Stimulated activated naive CD8-positive, alpha-beta T cell treated with anti-CD3 and anti-CD28 coated beads, Interleukin-15, amount 100 ng/mL, for 72 hours (primary cell): Measurements from ENCODE around the gene SBNO2.
"Not testable (repeated sequence)": the region's sequence is repeated elsewhere in the genome, so short reads cannot be mapped to it uniquely, and the experiment has no call there.

ENCODE experiments used
- ATAC-seq: fragments of 150-1000 bp; cut with Tn5 transposase; 2 replicates; pipeline ENCODE4 v1.10.0; 2021; ENCODE audit warnings: mild to moderate bottlenecking, moderate library complexity
- DNase-seq, 2 donors: peaks; one replicate each; pipeline ENCODE4 v3.0.0; 2021 to 2022
- H3K27ac Mint-ChIP-seq, 2 donors: one replicate each; pipeline ENCODE4 v1.8.0; 2022; ENCODE audit warnings: mild to moderate bottlenecking in 2 of 2, mixed read lengths in 2 of 2, moderate library complexity in 2 of 2
- H3K27me3 Mint-ChIP-seq: one replicate; pipeline ENCODE4 v1.8.0; 2022; ENCODE audit warnings: mixed read lengths
- H3K4me1 Mint-ChIP-seq: one replicate; pipeline ENCODE4 v1.8.0; 2022; ENCODE audit warnings: mild to moderate bottlenecking, mixed read lengths
- H3K4me3 Mint-ChIP-seq, 2 donors: one replicate each; pipeline ENCODE4 v1.8.0; 2022; ENCODE audit warnings: mild to moderate bottlenecking in 2 of 2, mixed read lengths in 2 of 2, moderate library complexity in 1 of 2
- H3K9me3 Mint-ChIP-seq, 2 donors: one replicate each; pipeline ENCODE4 v1.8.0; 2022; ENCODE audit warnings: mixed read lengths in 2 of 2

The SBNO2 gene

DNA sequence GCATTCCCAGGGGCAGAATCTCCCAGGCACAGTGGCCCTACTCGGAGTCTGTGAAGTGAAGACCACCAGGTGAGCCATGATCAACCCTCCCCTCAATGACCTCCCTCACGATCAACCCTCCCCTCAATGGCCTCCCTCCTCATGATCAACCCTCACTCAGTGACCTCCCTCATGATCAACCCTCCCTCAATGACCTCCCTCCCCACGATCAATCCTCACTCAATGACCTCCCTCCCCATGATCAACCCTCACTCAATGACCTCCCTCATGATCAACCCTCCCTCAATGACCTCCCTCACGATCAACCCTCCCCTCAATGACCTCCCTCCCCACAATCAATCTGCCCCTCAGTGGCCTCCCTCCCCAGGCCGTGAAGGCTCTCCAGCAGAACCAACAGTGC, 32.1 kb downstream of the SBNO2 start:
- H3K9me3 Mint-ChIP-seq = peaks cover 5 to 9% of the 10 kb centered on the region in 2 donors
- ATAC-seq (peak; percentile 27), DNase-seq (no peak)
- H3K4me1 Mint-ChIP-seq = peaks cover 11% of the 10 kb centered on the region
- H3K4me3 Mint-ChIP-seq = no peak overlapping the region
- no peaks in the 10 kb centered on the region for H3K27me3 Mint-ChIP-seq
- H3K27ac Mint-ChIP-seq = peak overlapping the region in 1 of 2 donors; percentile 66

DNA sequence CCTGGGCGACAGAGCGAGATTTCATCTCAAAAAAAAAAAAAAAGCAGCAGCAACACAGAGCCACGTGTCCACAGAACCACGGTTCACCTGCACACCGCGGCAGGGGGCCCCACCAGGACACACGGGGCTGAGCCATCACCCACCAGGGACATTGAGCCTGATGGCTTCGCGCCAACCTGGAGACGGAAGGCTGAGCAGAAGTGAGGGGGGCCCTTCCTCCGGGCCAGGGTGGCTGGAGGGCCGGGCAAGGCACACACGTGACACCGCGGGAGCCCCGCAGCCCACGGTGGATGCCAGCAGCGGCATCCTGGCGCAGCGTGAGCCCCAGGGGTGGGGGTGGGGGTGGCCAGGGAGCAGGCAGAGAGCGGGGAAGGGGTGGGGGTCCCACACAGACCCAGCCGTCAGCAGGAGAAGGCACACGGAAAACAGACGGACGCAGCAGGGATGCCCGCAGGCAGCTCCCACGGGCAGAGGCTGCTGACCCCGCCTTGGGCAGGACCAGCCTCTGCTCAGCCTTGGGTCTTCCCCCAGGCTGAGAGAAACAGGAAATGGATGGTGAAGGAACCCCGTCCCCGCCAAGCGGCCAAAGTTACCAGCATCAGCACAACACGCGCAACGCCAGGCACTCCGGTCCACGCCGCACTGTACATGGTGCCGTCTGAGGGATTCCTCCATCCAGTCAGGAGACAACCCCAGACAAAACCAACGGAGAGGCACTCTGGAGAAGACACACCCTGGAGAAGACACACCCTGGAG, 33.6 kb downstream of the SBNO2 start:
- no peak for DNase-seq
- H3K4me3 Mint-ChIP-seq = no peak overlapping the region

DNA sequence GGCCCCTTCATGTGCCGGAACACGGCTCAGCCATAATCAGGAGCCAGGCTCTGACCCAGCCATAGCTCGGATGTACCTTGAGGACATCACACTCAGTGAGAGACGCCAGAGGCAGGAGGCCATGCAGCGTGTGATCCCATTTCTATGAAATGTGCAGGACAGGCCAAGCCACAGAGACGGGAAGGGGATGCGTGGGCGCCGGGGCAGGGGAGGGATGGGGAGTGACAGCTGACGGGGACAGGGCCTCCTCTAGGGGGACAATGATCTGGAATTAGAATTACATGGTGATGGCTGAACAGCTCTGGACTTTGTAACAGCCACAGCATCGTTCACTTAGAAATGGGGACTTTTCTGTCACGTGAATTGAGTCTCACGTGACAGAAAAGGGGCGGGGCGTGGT, 34.9 kb downstream of the SBNO2 start:
- Mint-ChIP-seq H3K27me3 (no peaks in the 10 kb centered on the region), H3K4me3 (no peak overlapping the region), H3K27ac (peak overlapping the region in 1 of 2 donors; percentile 64), H3K9me3 (peaks cover 5 to 9% of the 10 kb centered on the region in 2 donors), H3K4me1 (peaks cover 28% of the 10 kb centered on the region)
- DNase-seq (no peak), ATAC-seq (no peak)

More for the DNA sequence above, 33.6 kb downstream of the SBNO2 start:
- Mint-ChIP-seq H3K9me3 (peaks cover 5 to 9% of the 10 kb centered on the region in 2 donors), H3K4me1 (peaks cover 26% of the 10 kb centered on the region), H3K27ac (no peak overlapping the region), H3K27me3 (no peaks in the 10 kb centered on the region)
- no peak for ATAC-seq

DNA sequence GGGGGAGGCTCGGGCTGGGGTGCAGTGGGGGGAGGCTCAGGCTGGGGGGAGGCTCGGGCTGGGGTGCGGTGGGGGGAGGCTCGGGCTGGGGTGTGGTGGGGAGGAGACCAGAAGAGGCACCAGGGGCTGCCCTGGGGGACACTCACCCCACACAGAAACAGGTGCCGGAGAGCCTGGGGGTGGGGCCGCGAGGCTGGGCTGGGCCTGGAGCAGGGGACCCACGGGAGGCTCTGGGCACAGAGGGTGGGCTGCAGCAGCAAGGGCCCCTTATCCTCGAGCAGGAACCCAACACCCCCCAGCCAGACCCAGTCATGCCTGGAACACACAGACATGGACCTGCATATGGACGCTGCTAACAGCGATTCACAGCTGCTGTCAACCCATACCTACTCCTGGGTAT, 35.9 kb downstream of the SBNO2 start:
- ATAC-seq = no peak
- Mint-ChIP-seq H3K4me3 (no peak overlapping the region), H3K9me3 (peaks cover 5 to 9% of the 10 kb centered on the region in 2 donors), H3K27ac (no peak overlapping the region), H3K4me1 (peaks cover 33% of the 10 kb centered on the region), H3K27me3 (no peaks in the 10 kb centered on the region)
- no peak for DNase-seq

DNA sequence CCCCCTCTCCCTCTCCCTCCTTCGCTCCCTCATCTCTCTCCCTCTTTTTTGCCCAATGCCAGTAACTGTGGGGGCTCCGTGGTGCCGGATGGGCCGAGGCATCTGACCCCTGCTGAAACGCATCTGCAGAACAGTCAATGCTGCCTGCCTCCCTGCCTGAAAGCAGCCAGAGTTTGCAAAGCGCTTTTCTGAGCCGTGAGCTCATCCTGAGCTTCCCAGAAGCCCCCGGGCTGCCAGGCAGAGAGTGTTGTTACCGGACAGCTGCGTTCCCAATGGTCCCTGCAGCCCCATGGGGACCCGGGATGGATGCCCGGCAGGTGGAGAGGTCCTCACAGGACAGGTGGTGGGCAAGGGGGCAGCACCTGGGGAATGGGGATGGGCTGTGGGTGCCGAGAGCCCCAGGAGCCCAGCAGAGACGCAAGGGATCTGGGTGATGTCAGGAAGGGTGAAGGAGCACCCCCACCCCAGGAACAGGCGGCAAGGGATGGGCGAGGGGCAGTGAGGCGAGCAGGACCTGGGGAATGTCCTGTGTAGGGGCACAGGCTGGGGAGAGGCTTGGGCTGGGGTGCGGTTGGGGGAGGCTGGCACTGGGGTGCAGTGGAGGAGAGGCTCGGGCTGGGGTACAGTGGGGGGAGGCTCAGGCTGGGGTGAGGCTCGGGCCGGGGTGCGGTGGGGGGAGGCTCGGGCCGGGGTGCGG, 37.3 kb downstream of the SBNO2 start:
- ATAC-seq (no peak), DNase-seq (no peak)
- H3K27ac Mint-ChIP-seq = peak overlapping the region in 1 of 2 donors; percentile 35
- H3K9me3 Mint-ChIP-seq = peaks cover under 1 to 2% of the 10 kb centered on the region in 2 donors
- no peak overlapping the region for H3K4me3 Mint-ChIP-seq
- H3K4me1 Mint-ChIP-seq = peaks cover 38% of the 10 kb centered on the region
- no peaks in the 10 kb centered on the region for H3K27me3 Mint-ChIP-seq

DNA sequence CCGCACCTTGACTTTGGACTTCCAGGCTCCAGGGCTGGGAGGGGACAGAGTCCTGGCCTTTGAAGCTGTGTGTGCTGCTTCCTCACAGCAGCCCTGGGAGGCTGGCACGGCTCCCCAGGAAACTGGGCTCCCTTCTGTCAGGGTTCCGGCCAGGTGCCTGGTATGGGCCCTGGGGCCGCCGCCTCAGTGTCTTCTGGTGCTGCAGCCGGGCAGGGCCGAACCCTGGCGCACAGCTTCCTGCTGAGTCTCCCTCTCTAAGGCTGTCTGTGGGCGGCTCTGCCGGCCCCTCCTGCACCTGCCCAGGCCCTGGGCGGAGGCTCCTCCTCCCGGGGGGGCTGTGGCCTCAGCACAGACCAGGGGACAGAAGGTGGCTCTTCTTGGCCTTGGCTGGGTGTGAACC, 37.9 kb downstream of the SBNO2 start:
- H3K27me3 Mint-ChIP-seq = no peaks in the 10 kb centered on the region

DNA sequence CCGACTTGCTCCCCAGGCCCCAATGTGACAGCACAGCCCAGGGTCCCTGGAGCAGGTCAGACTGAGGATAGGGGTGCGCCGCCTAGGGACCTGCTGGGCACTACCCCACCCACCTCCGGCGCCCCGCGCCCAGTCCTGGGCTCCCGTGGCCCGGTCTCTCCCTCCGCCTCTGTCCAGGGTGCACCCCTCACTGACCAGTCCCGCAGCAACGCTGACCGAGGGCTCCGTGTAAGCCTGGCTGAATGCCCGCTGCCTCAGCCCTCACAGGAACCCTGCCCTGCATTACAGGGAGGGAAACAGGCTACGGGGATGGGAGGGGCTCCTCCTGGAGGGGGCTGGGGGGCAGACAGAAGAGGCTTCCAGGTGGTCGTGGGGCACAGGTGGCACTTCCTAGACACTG, 38.6 kb downstream of the SBNO2 start:
- Mint-ChIP-seq H3K27ac (peak overlapping the region in 1 of 2 donors; percentile 74), H3K9me3 (no peaks in the 10 kb centered on the region), H3K27me3 (no peaks in the 10 kb centered on the region), H3K4me1 (peaks cover 50% of the 10 kb centered on the region), H3K4me3 (no peak overlapping the region)
- ATAC-seq = no peak
- no peak for DNase-seq

More for the DNA sequence above, 37.9 kb downstream of the SBNO2 start:
- H3K4me1 Mint-ChIP-seq = peaks cover 43% of the 10 kb centered on the region
- H3K9me3 Mint-ChIP-seq = no peaks in the 10 kb centered on the region
- H3K4me3 Mint-ChIP-seq = no peak overlapping the region
- no peak overlapping the region for H3K27ac Mint-ChIP-seq
- ATAC-seq (no peak), DNase-seq (no peak)

DNA sequence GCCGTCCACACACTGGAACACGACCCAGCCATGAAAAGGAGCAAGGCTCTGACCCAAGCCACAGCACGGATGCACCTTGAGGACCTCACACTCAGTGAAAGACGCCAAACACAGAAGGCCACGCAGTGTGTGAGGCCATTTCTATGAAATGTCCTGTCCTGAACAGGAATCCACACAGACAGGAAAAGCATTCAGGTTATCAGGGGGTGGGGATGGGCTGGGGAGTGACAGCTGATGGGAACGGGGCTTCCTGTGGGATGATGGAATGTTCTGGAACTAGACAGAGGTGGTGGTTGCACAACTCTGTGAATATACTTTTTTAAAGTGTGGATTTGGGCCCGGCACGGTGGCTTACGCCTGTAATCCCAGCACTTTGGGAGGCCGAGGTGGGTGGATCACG, 39.6 kb downstream of the SBNO2 start:
- H3K4me3 Mint-ChIP-seq = no peak overlapping the region
- peaks cover 60% of the 10 kb centered on the region for H3K4me1 Mint-ChIP-seq
- H3K27me3 Mint-ChIP-seq = no peaks in the 10 kb centered on the region
- no peak for ATAC-seq
- H3K27ac Mint-ChIP-seq = peak overlapping the region in 1 of 2 donors; percentile 27
- H3K9me3 Mint-ChIP-seq = no peaks in the 10 kb centered on the region
- DNase-seq = no peak

DNA sequence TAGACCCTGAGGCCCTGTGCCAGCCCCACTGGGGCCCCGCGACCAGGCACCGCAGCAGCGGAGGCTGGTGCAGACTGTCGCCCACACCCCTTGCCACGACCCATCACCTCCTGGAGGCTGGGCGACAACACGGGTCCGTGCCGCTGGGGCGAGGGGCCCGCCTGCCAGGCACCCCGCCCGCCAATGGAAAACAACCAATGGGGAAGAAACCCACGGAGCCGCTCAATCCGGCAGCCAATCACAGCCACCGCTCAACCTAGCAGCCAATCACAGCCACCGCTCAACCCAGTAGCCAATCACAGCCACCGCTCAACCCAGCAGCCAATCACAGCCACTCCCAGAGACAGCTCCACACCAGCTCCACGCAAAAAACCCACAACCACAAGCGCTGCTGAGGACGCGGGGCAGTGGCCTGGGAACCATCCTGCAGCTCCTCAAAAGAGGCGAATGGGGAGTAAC, 40.6 kb downstream of the SBNO2 start:
- Mint-ChIP-seq H3K27me3 (no peaks in the 10 kb centered on the region), H3K27ac (peak overlapping the region; percentile 74 to 97), H3K4me1 (peaks cover 64% of the 10 kb centered on the region), H3K4me3 (peak overlapping the region; percentile 71 to 90), H3K9me3 (no peaks in the 10 kb centered on the region)
- peak; percentile 72 to 87 for DNase-seq
- ATAC-seq = peak; percentile 58

DNA sequence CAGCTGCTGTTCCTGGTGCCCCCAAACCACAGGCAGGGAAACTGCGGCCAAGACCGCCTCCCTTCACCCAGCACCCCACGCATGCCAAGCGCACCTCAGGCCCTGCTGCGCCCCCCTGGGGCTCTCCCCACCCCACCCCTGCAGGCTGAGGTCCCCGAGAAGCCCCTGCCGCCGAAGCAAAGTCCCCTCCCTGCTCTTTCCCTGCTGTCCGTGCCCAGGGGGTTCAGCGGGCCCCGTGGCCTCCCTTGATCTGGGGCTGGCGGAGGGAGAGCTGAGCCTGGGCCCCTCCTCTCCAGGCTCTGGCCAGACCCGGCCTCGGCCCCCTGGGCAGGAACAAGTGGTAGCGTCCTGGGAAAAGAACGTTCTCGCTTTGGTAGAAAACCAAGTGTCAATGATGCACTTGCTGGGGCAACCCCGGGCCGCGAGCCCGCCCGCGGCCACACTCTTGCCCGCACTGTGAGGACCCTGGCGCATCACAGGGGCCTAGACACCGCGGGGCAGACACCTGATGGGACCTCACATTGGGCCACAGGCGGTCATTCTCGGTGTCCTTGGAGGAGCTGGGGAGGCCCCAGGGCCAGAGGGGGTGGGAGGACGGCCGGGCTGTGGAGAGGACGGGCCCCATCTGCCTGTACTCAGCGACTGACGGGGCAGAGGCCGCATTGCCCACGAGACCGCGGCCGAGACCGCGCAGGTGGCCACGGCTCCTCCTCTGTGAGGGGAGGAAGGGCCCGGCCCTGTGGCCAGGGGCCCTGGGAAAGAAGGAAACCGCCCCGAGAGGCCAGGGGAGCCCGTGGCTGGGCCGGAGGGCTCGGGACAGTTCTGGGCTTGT, 41.3 kb downstream of the SBNO2 start:
- DNase-seq = peak; percentile 55 to 84
- Mint-ChIP-seq H3K4me3 (peak overlapping the region; percentile 87 to 90), H3K27ac (peak overlapping the region; percentile 76 to 97), H3K27me3 (no peaks in the 10 kb centered on the region), H3K4me1 (peaks cover 64% of the 10 kb centered on the region), H3K9me3 (no peaks in the 10 kb centered on the region)
- peak; percentile 53 for ATAC-seq

DNA sequence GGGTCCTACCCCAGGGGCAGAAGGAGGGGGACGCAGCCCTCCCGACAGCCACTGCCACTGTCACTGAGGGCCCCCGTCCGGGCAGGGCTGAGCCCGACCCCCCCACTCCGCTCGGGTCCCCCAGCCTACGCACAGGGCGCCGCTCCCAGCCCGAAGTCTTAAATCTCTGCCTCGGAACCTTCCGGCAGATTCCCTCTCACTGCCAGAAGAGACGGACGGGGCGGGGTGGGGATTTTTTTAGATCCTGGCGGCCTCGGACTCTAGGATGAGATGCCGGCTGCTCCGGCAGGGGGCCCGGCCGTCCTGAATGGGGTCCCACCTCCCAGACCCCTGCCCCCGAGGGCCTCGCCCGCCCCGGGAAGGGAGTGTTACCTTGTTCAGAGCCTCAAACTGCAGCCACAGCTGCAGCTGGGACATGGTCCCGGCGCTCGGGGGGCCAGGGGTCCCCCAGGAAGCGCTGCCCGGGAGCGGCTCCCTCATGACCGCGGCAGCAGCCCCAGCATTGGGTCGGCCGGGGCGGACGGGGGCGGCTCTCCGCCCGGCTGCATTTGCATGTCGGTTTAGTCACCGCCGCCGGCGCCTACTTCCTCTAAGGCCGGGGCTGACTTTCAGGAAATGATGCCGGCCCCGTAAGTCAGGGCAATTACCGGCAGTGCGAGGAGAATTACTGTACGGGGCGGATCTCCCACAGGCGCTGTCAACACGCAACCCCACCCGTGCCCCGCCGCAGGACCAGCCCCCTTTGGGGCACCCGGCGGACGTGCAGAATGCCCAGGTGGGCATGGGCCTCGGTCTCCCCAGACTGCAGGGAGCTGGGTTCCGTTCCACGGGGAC, 42.1 kb downstream of the SBNO2 start:
- peaks cover 68% of the 10 kb centered on the region for H3K4me1 Mint-ChIP-seq
- peak overlapping the region; percentile 87 to 90 for H3K4me3 Mint-ChIP-seq

DNA sequence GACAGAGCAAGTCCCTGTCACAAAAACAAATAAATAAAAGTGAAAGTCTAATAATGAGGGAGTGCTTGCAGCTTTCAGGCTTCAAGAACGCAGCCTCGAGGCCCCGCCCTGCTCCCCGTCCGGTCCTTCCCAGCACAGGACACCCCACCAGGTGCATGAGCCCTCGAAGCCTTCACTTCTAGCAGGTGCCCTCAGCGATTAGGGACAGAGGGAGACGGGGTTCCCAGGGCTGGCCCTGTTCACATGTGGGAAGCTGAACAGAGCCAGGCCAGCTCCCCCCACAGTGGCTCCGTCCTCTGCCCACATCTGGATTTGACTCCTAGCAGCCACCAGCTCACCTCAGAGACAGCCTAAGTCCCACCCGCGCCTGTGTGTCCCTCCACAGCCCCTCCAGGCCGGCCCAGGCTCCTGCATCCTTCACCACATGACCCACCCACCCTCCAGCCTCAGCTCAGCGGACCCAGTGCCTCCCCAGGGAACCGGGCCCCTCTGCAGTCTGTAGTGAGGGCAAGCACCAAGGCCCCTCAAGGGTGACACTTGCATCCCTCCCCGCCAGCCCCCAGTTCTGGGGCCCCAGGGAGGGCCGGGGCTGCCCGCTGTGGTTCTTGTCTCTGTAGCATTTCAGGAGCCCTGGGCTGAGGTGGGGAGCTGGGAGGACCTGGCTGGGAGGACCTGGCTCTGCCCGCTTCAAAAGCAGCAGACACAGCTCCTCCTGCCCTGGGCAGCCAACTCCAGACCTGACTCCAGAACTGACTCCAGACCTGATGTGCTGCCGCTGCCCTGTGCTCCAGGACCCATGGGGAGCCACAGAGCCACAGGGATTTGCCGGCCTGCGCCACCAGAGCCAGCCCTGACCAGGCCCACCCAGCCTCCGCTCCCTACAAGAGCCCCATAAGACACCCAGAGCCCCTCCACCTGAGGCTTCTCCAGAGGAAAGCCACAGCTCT, 43.0 kb downstream of the SBNO2 start:
- peak; percentile 41 to 46 for DNase-seq
- peaks cover 64% of the 10 kb centered on the region for H3K4me1 Mint-ChIP-seq
- H3K9me3 Mint-ChIP-seq = no peaks in the 10 kb centered on the region
- H3K4me3 Mint-ChIP-seq = peak overlapping the region; percentile 87 to 90
- ATAC-seq = no peak
- H3K27ac Mint-ChIP-seq = peak overlapping the region; percentile 91 to 97
- H3K27me3 Mint-ChIP-seq = no peaks in the 10 kb centered on the region

More for the DNA sequence above, 42.1 kb downstream of the SBNO2 start:
- DNase-seq (peak; percentile 84 to 93), ATAC-seq (peak; percentile 78)
- no peaks in the 10 kb centered on the region for H3K27me3 Mint-ChIP-seq
- no peaks in the 10 kb centered on the region for H3K9me3 Mint-ChIP-seq
- peak overlapping the region; percentile 91 to 97 for H3K27ac Mint-ChIP-seq

DNA sequence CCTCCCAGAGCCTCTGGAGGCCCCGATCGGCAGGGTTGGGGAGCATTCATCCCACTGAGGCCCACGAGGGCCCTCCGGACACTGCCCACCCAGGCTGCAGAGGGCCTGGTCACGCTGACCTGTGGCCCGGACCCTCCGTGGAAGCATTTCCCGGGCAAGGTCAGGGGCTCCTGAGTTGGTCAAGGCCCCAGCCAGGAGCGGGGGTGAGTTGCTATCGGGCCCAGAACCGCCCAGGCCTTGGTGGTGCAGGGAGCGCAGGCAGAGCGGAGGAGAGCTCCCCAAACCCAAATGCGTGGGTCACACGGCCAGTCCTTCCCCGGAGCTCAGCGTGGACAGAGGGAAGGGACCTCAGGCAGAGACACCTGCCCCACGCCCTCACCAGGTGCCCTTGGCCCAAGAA, 44.5 kb downstream of the SBNO2 start:
- no peak for ATAC-seq
- Mint-ChIP-seq H3K4me1 (peaks cover 53% of the 10 kb centered on the region), H3K4me3 (peak overlapping the region in 1 of 2 donors; percentile 32), H3K27me3 (no peaks in the 10 kb centered on the region), H3K9me3 (no peaks in the 10 kb centered on the region), H3K27ac (no peak overlapping the region)
- no peak for DNase-seq

DNA sequence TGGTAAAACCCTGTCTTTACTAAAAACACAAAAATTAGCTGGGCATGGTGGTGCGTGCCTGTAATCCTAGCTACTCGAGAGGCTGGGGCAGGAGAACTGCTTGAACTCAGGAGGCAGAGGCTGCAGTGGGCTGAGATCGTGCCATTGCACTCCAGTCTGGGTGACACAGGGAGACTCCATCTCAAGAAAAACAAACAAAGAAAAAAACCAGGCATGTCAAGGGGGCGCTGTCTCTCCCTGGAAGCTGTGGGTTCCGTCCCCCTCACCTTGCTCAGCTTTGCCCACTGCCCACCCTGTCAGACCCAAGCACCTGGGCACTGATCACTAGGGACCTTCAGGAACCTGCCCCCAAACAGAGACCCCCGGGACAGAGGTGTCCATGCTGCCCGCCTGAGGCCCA, 45.0 kb downstream of the SBNO2 start:
- ATAC-seq = not testable (repeated sequence)
- H3K27ac Mint-ChIP-seq = peak overlapping the region in 1 of 2 donors; percentile 15

More for the DNA sequence above, 45.0 kb downstream of the SBNO2 start:
- not testable (repeated sequence) for H3K9me3 Mint-ChIP-seq, H3K27me3 Mint-ChIP-seq, H3K4me3 Mint-ChIP-seq, DNase-seq
- H3K4me1 Mint-ChIP-seq = peaks cover 51% of the 10 kb centered on the region
